NCI-H446 (cell line): ENCODE measurements around the gene SLC35B1.

Experiments used
- DNase-seq, 2 experiments: peaks; one replicate each; lab custom pipeline; 2025; lab: John Stamatoyannopoulos, UW

Gene SLC35B1

GRCh38 chr17:49670641-49671040, 37.1 kb downstream of the SLC35B1 start:
- no peak for DNase-seq

GRCh38 chr17:49670002-49670401, 37.8 kb downstream of the SLC35B1 start:
- no peak for DNase-seq

DNA sequence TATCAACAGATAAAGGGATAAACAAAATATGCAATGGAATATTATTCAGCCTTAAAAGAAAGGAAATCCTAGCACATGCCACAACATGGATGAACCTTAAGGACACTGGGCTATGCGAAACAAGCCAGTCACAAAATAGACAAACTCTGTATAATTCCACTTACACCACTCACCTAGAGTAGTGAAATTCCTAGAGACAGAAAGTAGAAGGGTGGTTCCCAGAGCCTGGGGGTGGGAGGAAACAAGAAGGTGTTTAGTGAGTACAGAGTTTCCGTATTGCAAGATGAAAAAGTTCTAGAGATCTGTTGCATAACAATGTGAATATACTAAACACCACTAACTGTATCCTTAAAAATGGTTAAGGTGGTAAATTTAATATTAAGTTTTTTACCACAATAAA, 39.9 kb downstream of the SLC35B1 start:
- no peak for DNase-seq

- DNase-seq = no peak
Observed at GRCh38 chr17:49664706-49665211, 43.0 kb downstream of the SLC35B1 start.

DNA sequence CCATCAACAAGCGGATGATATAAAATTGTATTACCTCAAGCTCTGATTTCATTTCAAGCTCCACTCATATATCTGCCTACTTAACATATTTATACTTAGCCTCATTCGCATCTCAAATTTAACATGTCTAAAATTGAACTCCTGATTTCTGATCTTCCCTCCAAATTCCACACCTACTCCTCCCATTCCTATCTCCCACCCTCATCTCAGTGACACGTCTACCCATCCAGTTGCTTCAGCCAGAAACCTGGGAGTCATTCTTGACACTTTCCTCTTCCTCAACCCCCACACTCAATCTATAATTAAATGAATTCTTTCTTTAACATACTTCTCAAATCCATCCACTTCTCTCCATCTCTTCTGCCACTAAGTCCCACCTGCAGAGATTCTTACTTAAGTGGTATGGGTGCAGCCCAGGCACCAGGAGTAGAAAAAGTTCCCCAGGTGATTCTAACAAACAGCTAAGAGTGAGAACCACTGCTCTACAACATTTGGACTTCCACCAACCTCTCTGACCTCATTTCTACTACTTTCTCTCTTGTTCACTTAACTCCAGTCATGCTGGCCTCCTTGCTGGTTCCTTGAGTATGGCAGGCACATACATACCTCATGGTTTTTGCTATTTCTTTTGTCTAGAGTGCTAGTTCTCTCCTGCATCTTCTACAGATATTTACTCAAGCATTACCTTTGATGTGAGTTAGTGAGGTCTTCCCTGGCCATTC, 47.9 kb downstream of the SLC35B1 start:
- DNase-seq = no peak

GRCh38 chr17:49656247-49656646, 51.5 kb downstream of the SLC35B1 start:
- DNase-seq = no peak
